ENCODE measurements around the gene GAB3. TPM values are rescaled to one million over a fixed set of nuclear protein-coding genes. Genes with fewer than 3 reads are reported as not detected.

The GAB3 gene
- polyA plus RNA-seq, 3 donors, result 6.2 to 44.0 (median 9.5) TPM

GRCh38 chrX:154650221-154650510 is 100.7 kb downstream of the GAB3 start:
- peaks cover 6% of the 10 kb centered on the region for H3K4me1 Mint-ChIP-seq
- peaks cover 0 to 7% (median 0%) of the 10 kb centered on the region in 7 donors for H3K9me3 Mint-ChIP-seq
- no peak overlapping the region for H3K9ac ChIP-seq (ENCODE audit: insufficient read depth, low read length, poor library complexity, severe bottlenecking)
- H3K9me3 ChIP-seq (replicated peaks in 1 of 2; ENCODE audit: control insufficient read depth in 1 of 2, insufficient read depth in 1 of 2, low read length in 2 of 2), result no peaks in the 10 kb centered on the region
- no peaks in the 10 kb centered on the region for H3K27me3 ChIP-seq (ENCODE audit: control insufficient read depth in 2 of 2, insufficient read depth in 2 of 2, low read length in 2 of 2)
- H3K36me3 Mint-ChIP-seq, result no peaks in the 10 kb centered on the region
- H3K4me1 ChIP-seq (ENCODE audit: control insufficient read depth in 1 of 2, insufficient read depth in 2 of 2, low read length in 2 of 2), result no peaks in the 10 kb centered on the region
- no peak overlapping the region for H3K4me3 ChIP-seq (replicated peaks in 1 of 3; ENCODE audit: low read depth in 2 of 3, low read length in 3 of 3)
- no peak overlapping the region for H3K4me2 ChIP-seq (replicated peaks; ENCODE audit: extremely low read depth, low read length, poor library complexity, severe bottlenecking)
- DNase-seq, result no peak
- H3K27me3 Mint-ChIP-seq (ENCODE audit: low read depth in 3 of 3), result peaks cover 0 to 2% (median 2%) of the 10 kb centered on the region in 3 donors
- no peaks in the 10 kb centered on the region for H3K36me3 ChIP-seq (replicated peaks in 1 of 2; ENCODE audit: control insufficient read depth in 1 of 2, insufficient read depth in 2 of 2, low read length in 2 of 2)
- H3K27ac Mint-ChIP-seq, result no peak overlapping the region
- TF ChIP-seq CTCF (IDR thresholded peaks at IDR 0.05), result no peak
- H2AFZ ChIP-seq (ENCODE audit: insufficient read depth, low read depth, low read length, poor library complexity, severe bottlenecking), result no peak overlapping the region
- no peaks in the 10 kb centered on the region for H4K20me1 ChIP-seq (ENCODE audit: insufficient read depth, low read length)
- H3K79me2 ChIP-seq (ENCODE audit: insufficient read depth, low read length), result no peaks in the 10 kb centered on the region
- H3K4me3 Mint-ChIP-seq, result peak overlapping the region in 1 of 2 donors; percentile 80
- no CpG with 5 or more reads among the region's 13 CpGs for WGBS (ENCODE audit: insufficient coverage)
- intact Hi-C loops (cut with micrococcal nuclease), result no loop called here
- H3K27ac ChIP-seq (ENCODE audit: low read depth in 1 of 2, low read length in 2 of 2), result no peak overlapping the region

GRCh38 chrX:154649503-154650220 is 101.2 kb downstream of the GAB3 start:
- Histone ChIP-seq H2AFZ (ENCODE audit: insufficient read depth, low read depth, low read length, poor library complexity, severe bottlenecking) (no peak overlapping the region), H4K20me1 (ENCODE audit: insufficient read depth, low read length) (no peaks in the 10 kb centered on the region), H3K79me2 (ENCODE audit: insufficient read depth, low read length) (no peaks in the 10 kb centered on the region), H3K36me3 (replicated peaks in 1 of 2; ENCODE audit: control insufficient read depth in 1 of 2, insufficient read depth in 2 of 2, low read length in 2 of 2) (no peaks in the 10 kb centered on the region), H3K9me3 (replicated peaks in 1 of 2; ENCODE audit: control insufficient read depth in 1 of 2, insufficient read depth in 1 of 2, low read length in 2 of 2) (no peaks in the 10 kb centered on the region), H3K4me1 (ENCODE audit: control insufficient read depth in 1 of 2, insufficient read depth in 2 of 2, low read length in 2 of 2) (no peaks in the 10 kb centered on the region), H3K27ac (ENCODE audit: low read depth in 1 of 2, low read length in 2 of 2) (no peak overlapping the region), H3K27me3 (ENCODE audit: control insufficient read depth in 2 of 2, insufficient read depth in 2 of 2, low read length in 2 of 2) (no peaks in the 10 kb centered on the region), H3K4me3 (replicated peaks in 1 of 3; ENCODE audit: low read depth in 2 of 3, low read length in 3 of 3) (no peak overlapping the region), H3K9ac (ENCODE audit: insufficient read depth, low read length, poor library complexity, severe bottlenecking) (no peak overlapping the region), H3K4me2 (replicated peaks; ENCODE audit: extremely low read depth, low read length, poor library complexity, severe bottlenecking) (no peak overlapping the region)
- intact Hi-C loops (cut with micrococcal nuclease), result no loop called here
- Mint-ChIP-seq H3K4me3 (peak overlapping the region in 1 of 2 donors; percentile 80), H3K36me3 (no peaks in the 10 kb centered on the region), H3K9me3 (peaks cover 0 to 7% (median 0%) of the 10 kb centered on the region in 7 donors), H3K27ac (no peak overlapping the region), H3K4me1 (peaks cover 6% of the 10 kb centered on the region), H3K27me3 (ENCODE audit: low read depth in 3 of 3) (peaks cover 0 to 2% (median 2%) of the 10 kb centered on the region in 3 donors)
- TF ChIP-seq CTCF (IDR thresholded peaks at IDR 0.05), result no peak
- no peak for DNase-seq
- WGBS (ENCODE audit: insufficient coverage), result 94% methylated on average over 12 of the region's 23 CpGs

Measured in CD14-positive monocyte (primary cell).